AG08395 (cell line): ENCODE data around the gene CXorf49B.
"Not testable (repeated sequence)": the region's sequence is repeated elsewhere in the genome, so short reads cannot be mapped to it uniquely, and the experiment has no call there.

Experiments used
- DNase-seq: peaks from one replicate; pipeline ENCODE4 v3.0.0; 2012; ENCODE audit warnings: mixed read lengths, low spot score

The CXorf49B gene

DNA sequence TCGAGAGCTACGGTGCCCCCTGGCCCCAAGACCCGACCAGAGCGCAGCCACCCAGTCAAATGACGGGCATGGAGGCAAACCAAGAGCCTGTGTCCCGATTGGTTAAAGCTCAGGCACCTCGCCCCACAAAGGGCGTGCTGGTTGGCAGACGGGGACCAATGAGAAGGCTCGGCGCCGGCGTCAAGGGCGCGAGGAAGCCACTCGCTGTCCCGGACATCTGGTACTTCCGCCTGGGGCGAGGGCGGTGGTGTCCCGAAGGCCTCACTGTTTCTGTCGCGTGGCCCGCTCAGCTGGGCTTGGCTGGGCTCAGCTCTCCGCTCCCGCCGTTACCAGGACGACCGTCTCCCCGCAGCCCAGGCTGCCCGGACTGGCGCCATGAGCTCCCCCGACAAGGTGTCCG, at the start of gene CXorf49B:
Gene CXorf49B, plus strand, starts transcription at position 301 of the 400 bp plus-strand sequence. Its CDS starts 75 bp downstream, at position 376.
- DNase-seq = not testable (repeated sequence)

DNA sequence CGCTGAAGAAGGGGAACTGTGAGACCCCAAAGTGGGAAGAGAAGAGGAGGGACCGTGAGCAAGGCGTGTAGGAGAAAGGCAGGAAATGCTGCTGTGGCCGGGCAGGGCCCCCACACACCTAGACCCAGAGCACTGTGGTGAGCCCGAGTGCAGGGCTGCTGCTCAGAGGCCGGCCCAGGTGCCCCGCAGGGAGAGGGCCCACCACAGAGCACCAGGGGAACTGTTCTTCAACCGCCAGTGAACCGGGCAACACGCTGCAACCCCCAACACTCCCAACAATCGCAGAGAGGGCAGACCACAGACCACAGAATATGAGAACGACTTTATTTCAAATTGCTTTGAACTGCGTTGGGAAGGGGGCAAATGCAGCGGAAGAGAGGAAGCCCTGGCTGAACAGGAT, 49.1 kb upstream of the CXorf49B start:
- DNase-seq = not testable (repeated sequence)

DNA sequence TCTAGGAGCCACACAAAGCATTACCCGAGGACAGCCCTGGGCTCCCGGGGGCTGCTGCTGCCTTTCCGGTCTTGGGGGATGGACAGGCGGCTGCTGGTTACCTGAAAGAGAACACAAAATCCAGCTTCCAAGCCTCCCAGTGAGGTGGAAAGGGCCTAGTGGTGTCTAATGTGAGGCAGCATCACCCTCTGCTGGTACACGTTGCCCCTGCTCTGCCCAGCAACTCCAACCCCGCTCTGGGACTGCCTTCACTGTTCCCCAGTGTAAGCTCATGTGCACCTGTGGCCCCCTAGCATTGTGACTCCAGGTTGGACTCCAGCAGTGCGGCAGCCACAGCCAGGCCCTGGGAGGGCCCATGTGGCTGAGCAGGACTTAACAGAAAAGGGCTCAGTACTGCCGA, 47.6 kb upstream of the CXorf49B start:
- DNase-seq = not testable (repeated sequence)

DNA sequence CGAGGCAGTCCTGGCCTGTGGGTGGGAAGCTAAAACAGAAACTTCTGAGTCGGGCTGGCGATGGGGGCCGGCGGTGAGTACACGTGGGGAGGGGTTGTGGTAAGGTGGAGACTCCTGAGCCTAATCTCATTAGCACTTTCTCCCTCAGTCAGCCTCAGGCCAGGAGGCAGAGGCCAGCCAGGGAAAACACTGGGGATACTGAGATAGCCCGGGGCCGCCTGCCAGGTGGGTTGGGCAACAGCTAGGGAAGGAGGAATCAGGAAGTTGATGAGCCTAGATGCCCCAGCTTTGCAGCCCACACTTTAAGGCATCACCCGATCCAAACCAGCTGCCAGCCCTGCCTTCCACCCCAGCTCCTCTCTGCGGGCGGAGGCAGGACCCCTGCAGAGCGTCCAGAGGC, 46.8 kb upstream of the CXorf49B start:
- not testable (repeated sequence) for DNase-seq

DNA sequence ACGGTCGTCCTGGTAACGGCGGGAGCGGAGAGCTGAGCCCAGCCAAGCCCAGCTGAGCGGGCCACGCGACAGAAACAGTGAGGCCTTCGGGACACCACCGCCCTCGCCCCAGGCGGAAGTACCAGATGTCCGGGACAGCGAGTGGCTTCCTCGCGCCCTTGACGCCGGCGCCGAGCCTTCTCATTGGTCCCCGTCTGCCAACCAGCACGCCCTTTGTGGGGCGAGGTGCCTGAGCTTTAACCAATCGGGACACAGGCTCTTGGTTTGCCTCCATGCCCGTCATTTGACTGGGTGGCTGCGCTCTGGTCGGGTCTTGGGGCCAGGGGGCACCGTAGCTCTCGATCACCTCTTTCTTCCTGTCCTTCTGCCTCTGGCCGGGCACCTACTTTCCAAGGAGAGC, 45.0 kb upstream of the CXorf49B start, which contains the start of gene CXorf49:
Gene CXorf49, minus strand, starts transcription at position 101 of the 400 bp plus-strand sequence. CDS start 134 bp downstream, outside the sequence.
- DNase-seq = not testable (repeated sequence)

DNA sequence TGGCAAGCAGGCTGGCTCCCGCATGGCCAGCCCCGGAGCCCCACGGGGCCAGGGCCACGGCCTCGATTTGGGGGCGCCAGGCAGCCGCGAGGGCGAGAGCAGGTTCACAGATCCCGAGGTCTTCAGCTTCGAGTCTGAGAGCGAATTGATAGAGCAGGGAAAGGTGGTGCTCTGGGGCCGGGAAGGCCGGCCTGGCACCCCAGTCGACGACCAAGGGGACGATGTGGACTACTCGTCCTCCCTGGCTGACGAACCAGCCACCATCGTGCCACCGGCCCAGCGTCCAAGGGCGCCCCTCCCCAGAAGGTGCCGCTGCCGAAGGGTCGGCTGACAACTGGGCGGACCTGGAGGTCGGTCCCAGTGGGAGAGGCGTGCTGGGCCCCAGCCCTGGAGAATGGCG, 44.0 kb upstream of the CXorf49B start:
- DNase-seq = not testable (repeated sequence)

DNA sequence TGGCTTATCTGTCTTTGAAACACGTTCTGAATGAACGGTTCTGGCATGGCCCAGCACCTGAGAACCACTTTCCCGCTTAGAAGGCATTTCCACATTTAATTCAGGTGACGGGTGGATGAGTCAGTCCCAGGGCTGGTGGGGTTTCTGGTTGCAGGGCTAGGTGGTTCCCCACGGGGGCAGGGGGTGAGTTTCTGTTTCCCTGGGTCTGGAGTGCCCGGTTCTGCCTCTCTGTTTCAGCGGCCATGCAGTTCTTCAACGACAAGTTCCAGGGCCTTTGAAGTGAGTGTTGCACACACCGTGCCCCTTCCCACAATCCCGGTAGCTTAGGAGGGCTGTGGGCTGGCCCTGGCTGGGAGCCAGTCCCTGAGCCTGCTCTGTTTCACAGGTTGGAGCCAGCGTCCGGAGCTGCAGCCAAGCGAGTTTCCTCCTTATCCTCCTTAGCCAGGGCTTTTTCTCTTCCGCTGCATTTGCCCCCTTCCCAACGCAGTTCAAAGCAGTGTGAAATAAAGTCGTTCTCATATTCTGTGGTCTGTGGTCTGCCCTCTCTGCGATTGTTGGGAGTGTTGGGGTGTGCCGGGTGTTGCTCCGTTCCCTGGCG, 42.8 kb upstream of the CXorf49B start:
- DNase-seq = not testable (repeated sequence)

DNA sequence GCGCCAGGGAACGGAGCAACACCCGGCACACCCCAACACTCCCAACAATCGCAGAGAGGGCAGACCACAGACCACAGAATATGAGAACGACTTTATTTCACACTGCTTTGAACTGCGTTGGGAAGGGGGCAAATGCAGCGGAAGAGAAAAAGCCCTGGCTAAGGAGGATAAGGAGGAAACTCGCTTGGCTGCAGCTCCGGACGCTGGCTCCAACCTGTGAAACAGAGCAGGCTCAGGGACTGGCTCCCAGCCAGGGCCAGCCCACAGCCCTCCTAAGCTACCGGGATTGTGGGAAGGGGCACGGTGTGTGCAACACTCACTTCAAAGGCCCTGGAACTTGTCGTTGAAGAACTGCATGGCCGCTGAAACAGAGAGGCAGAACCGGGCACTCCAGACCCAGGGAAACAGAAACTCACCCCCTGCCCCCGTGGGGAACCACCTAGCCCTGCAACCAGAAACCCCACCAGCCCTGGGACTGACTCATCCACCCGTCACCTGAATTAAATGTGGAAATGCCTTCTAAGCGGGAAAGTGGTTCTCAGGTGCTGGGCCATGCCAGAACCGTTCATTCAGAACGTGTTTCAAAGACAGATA, 2.4 kb upstream of the CXorf49B start:
- not testable (repeated sequence) for DNase-seq

DNA sequence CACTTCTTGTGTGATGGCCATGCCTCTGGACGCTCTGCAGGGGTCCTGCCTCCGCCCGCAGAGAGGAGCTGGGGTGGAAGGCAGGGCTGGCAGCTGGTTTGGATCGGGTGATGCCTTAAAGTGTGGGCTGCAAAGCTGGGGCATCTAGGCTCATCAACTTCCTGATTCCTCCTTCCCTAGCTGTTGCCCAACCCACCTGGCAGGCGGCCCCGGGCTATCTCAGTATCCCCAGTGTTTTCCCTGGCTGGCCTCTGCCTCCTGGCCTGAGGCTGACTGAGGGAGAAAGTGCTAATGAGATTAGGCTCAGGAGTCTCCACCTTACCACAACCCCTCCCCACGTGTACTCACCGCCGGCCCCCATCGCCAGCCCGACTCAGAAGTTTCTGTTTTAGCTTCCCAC, 1.7 kb downstream of the CXorf49B start:
- DNase-seq = not testable (repeated sequence)

DNA sequence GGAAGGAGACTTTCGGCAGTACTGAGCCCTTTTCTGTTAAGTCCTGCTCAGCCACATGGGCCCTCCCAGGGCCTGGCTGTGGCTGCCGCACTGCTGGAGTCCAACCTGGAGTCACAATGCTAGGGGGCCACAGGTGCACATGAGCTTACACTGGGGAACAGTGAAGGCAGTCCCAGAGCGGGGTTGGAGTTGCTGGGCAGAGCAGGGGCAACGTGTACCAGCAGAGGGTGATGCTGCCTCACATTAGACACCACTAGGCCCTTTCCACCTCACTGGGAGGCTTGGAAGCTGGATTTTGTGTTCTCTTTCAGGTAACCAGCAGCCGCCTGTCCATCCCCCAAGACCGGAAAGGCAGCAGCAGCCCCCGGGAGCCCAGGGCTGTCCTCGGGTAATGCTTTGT, 2.5 kb downstream of the CXorf49B start:
- DNase-seq = not testable (repeated sequence)

DNA sequence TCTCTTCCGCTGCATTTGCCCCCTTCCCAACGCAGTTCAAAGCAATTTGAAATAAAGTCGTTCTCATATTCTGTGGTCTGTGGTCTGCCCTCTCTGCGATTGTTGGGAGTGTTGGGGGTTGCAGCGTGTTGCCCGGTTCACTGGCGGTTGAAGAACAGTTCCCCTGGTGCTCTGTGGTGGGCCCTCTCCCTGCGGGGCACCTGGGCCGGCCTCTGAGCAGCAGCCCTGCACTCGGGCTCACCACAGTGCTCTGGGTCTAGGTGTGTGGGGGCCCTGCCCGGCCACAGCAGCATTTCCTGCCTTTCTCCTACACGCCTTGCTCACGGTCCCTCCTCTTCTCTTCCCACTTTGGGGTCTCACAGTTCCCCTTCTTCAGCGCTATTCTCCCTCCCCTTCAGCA, 4.0 kb downstream of the CXorf49B start:
- DNase-seq = not testable (repeated sequence)

DNA sequence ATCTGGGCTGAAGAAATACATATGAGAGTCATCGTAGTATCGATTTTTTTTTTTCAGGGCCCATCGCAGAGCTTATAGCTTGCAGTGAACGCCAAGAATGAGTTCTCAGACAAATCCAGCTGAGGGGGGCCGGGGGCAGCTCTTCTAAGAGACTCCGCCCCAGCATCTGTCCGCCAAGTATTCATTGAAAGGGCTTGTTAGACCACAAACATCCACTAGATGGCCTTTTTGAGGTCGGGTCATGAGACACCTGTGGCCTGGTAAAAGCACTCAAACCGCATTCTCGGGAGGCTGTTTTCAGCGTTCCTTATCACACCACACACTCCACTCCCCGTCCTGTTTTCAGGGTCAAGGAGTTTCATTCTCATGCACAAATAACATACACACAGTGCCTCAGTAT, 15.2 kb downstream of the CXorf49B start:
- DNase-seq = not testable (repeated sequence)

DNA sequence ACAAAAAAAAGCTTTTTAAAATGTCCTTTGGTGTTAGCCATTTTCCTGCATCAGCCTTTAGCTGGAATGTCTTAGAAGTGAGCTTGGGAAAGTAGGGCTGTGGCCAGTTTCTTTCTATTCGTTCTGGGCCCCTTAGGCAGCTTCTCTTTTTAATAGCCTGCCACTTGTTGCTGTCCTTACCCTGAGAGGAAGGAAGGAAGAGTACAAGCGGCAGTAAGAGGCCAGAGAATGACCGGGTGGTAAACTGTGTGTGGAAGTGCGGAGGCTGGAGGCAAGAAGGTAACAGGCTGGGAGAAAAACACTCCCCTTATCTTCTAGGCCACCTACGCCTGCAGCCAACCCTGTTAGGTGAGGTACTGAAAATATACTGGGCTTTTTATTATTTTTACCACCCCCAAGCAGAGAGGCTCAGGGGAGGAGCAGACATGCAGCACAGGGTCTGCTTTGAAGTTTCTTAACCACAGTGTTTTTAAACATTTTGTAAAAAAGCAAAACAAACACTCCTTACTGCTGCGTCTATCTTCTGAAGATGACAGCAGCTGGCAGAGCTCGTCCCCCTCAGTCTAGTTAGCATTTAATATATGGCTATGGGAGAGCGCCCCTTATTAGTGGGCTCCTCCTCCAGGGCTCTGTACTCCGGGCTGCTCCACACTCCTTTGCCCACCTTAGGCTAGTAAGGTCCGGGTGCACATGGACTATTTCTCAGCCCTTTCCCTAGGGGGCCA, 19.2 kb downstream of the CXorf49B start:
- DNase-seq = not testable (repeated sequence)

DNA sequence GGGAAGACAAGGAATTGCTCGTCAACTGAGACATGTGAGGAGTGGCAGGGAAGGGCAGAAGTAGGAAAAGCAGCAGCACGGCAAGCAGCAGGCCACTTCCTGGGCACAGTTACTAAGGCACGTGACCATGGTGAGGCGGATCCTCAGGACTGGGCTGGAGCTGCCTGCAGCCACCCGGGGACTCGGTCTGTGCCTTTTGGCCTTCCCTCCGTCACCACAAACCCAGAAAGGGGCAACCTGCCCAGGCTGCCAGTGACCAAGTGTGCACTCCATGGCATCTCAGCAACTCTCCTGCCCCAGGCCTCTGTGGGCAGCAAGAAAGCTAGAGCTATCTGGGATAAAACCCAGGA, 19.8 kb downstream of the CXorf49B start:
- DNase-seq = not testable (repeated sequence)

DNA sequence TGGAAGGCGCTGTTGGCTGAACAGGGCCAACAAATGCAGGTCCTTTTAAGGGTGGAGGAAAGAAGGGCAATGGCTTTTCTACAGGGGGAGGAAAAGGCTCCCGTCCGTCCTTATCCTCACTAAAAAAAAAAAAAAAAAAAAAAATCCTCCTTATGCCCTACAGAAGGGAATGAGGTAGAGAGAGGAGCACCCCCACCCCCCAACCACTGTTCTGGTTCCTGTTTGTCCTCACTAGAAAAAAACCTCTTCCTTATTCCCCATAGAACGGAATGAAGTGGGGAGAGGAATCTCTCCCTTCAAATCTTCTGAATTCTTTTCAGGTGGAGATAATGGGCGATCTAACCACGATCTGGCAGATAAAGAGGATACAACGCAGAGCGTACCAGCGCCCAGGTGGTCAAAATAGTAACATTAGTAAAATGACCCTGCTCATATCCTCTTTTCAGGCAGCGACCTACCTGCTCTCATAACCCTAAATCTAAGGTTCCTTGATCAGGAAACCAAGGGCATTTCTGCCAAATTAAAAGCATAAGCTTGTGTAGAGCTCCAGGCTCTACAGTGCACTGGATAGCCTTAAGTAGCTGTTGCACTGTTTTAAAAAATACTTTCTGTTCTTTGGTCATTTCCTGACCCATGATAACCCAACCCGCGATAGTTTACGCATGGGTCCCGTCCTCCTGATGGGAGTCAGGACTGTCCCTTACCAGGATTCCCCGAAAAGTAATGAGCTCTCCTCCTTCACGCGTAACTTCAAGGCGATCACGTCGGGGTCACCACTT, 20.6 kb downstream of the CXorf49B start:
- DNase-seq = not testable (repeated sequence)

DNA sequence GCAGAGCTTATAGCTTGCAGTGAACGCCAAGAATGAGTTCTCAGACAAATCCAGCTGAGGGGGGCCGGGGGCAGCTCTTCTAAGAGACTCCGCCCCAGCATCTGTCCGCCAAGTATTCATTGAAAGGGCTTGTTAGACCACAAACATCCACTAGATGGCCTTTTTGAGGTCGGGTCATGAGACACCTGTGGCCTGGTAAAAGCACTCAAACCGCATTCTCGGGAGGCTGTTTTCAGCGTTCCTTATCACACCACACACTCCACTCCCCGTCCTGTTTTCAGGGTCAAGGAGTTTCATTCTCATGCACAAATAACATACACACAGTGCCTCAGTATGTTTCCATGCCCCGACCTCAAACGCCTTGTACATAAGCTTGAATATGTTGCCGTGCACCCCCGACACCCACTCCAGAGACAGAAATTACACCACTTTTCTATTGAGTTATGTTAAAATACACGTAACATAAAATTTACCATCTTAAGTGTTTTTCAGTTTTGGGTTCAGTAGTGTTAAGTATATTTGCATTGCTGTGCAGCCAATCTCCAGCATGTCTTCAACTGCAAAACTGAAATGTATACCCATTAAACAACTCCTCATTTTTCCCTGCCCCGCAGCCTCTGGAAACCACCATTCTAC, 21.3 kb downstream of the CXorf49B start:
- DNase-seq = not testable (repeated sequence)

DNA sequence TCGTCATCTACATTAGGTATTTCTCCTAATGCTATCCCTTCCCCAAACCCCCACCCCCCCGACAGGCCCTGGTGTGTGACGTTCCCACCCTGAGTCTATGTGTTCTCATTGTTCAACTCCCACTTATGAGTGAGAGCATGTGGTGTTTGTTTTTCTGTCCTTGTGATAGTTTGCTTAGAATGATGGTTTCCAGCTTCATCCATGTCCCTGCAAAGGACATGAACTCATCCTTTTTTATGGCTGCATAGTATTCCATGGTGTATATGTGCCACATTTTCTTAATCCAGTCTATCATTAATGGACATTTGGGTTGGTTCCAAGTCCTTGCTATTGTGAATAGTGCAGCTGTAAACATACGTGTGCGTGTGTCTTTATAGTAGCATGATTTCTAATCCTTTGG, 43.3 kb downstream of the CXorf49B start:
- not testable (repeated sequence) for DNase-seq

DNA sequence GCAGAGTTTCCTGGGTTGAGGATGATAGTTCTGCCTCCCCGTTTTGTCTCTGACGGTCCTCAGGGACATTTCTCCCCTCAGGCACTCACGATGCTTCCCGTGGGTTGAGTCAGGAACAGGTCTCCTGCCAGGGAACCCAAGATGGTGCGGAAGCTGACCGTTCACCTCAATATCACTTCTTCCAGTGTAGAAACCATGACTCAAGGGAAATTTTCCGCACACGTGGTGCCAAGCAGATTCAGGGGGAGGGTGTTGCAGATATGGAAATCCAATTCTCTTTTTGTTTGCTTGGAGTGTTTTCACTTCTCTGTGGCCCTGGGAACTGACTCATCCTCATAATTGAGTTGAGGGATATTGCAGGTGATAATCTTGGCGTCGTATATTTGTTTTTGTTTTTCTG, 46.7 kb downstream of the CXorf49B start:
- no peak for DNase-seq

DNA sequence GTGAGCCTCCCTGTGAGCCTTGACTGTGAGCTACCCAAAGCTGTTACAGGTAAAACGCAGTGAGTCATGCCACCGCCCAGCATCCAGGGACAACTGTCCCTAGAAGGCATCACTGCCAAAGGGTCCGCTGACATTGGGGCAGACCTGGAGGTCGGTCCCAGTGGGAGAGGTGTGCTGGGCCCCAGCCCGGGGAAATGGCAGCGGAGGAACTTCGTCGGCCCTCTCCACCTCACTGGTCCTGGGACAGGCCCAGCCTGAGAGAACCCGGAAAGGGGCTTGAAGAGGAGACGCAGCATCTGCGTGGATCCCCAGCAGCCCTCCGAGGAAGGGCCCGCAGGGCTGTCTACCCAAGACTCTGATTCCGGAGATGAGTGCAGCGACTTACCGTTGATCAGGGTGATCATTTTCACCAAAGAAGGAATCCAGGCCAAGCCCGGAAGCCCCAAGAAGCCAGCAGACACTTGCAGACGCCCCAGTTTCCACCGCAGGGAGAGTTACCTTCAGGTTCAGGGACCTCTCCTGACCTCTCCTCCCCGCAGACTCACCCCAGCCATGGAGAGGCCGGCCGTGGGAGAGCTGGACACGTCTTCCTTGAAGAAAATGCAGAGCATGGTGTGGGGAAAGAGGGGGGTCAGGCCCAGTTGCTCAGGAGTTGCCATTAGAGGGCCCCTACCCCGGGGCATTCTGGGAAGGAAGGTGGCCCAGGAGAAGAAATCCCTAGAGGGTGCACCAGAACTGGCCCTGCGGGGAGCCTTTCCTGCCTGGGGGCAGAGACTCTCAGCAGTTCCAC, 51.2 kb downstream of the CXorf49B start:
- no peak for DNase-seq

DNA sequence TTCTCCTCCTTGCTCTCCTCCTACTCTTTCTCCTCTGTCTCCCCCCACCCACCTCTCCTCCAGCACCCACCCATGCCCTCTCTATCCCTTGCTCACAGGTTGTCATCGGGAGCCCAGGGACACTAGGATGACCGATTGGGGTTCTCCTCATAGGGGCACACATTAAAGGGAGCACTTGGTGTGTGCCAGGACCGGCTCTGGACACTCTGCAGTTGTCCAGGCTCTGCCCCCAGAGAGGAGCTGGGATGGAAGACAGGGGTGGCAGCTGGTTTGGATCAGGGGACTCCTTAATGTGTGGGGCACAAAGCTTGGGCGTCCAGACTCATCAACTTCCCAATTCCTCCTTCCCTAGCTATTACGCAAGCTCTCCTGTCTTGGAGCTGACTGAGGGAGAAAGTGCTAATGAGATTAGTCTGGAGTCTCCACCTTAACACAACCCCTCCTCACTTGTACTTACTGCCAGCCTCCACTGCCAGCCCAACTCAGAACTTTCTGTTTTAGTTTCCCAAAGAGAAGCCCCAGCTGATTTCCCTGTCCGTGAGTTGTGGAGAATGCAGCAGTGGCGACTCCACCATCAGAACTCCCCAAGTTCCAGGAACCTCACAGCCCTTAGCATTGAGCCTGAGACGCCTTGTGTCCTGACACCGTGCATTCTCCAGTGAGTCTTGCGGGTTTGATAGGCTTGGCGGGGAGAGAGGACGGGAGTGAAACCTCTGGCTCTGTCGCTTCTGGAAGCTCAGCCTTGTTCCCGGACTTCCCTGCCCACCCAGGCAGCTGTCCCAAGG, 52.2 kb downstream of the CXorf49B start:
- no peak for DNase-seq

DNA sequence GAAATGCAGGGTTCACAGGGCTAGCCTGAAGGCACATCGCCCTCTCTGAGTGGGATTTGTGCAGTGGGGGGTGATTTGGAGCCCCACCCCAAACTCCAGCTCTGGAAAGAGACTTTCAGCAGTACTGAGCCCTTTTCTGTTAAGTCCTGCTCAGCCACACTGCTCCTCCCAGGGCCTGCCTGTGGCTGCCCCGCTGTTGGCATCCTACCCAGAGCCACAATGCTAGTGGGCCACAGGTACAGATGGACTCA, 52.7 kb downstream of the CXorf49B start:
- DNase-seq = no peak
